Spleen (tissue), 11 donors: ENCODE measurements around the gene SHOC2. TPM values are rescaled to one million over a fixed set of nuclear protein-coding genes. Genes with fewer than 3 reads are reported as not detected.

Experiments
- DNase-seq: peaks from one replicate; pipeline ENCODE4 v3.0.0-alpha.2; 2020
- H3K27ac ChIP-seq, 8 donors: fragments of 200-600 bp; sonication (generic) in 7 of 8; 1 replicate in 4 of 8; 2 replicates in 4 of 8; pipeline versions ENCODE4 v1.5.0 to v1.8.0; 2016 to 2021; ENCODE audit warnings: inconsistent platforms in 4 of 8, mild to moderate bottlenecking in 4 of 8, moderate library complexity in 1 of 8
- H3K27me3 ChIP-seq, 7 donors: fragments of 200-600 bp; sonication (generic) in 6 of 7; replicated peaks in 1 of 7; 1 replicate in 4 of 7; 2 replicates in 3 of 7; pipeline versions ENCODE4 v1.5.0 to v1.8.0; 2016 to 2021; ENCODE audit warnings: inconsistent platforms in 3 of 7, mild to moderate bottlenecking in 1 of 7
- H3K36me3 ChIP-seq, 6 donors: fragments of 200-600 bp; sonication (generic) in 5 of 6; 1 replicate in 4 of 6; 2 replicates in 2 of 6; pipeline versions ENCODE4 v1.5.0 to v1.8.0; 2016 to 2021; ENCODE audit warnings: inconsistent platforms in 2 of 6
- H3K4me1 ChIP-seq, 6 donors: fragments of 200-600 bp; sonication (generic) in 5 of 6; 1 replicate in 3 of 6; 2 replicates in 3 of 6; pipeline versions ENCODE4 v1.5.0 to v1.8.0; 2016 to 2021; ENCODE audit warnings: inconsistent platforms in 3 of 6
- H3K4me3 ChIP-seq, 8 donors: fragments of 200-600 bp; sonication (generic) in 7 of 8; 1 replicate in 4 of 8; 2 replicates in 4 of 8; pipeline versions ENCODE4 v1.5.0 to v1.8.0; 2016 to 2021; ENCODE audit warnings: inconsistent platforms in 4 of 8, mild to moderate bottlenecking in 4 of 8, moderate library complexity in 2 of 8
- H3K9me3 ChIP-seq, 8 donors: fragments of 200-600 bp; sonication (generic) in 7 of 8; 1 replicate in 4 of 8; 2 replicates in 4 of 8; pipeline versions ENCODE4 v1.5.0 to v1.8.0; 2016 to 2021; ENCODE audit warnings: inconsistent platforms in 4 of 8
- CTCF ChIP-seq, 11 experiments: fragments of 200-600 bp in 7 of 11; fragments of 450-650 bp in 4 of 11; sonication (generic) in 4 of 11; IDR thresholded peaks in 8 of 11; conservative IDR thresholded peaks in 3 of 11; 1 replicate in 7 of 11; 2 replicates in 4 of 11; pipeline versions ENCODE4 v1.4.0 to v1.8.0; 2016 to 2021; ENCODE audit warnings: antibody characterized with exemption in 11 of 11, inconsistent platforms in 4 of 11, mild to moderate bottlenecking in 1 of 11
- POLR2A ChIP-seq, 3 donors: fragments of 450-650 bp; IDR thresholded peaks; one replicate each; pipeline ENCODE4 v1.5.1; 2017; ENCODE audit warnings: antibody characterized with exemption in 3 of 3, mild to moderate bottlenecking in 1 of 3
- POLR2AphosphoS5 ChIP-seq, 3 donors: sonication (generic); formaldehyde crosslinking; IDR thresholded peaks; one replicate each; pipeline ENCODE4 v1.5.1; 2017; ENCODE audit warnings: antibody characterized with exemption in 3 of 3
- WGBS, 5 donors: extraction: QIAGEN DNeasy Blood & Tissue Kit in 3 of 5; methylation state at CpG; one replicate each; pipeline versions ENCODE4 v1.1.5 to v1.1.7; 2013 to 2018; 5-methylcytosine and 5-hydroxymethylcytosine counted together
- intact Hi-C: fragments of 100-400 bp; cut with DNase I; formaldehyde crosslinking; loops from one replicate; pipeline ENCODE4 v1.15.0; 2023; ENCODE audit warnings: low total_unique reads
- polyA plus RNA-seq, 3 donors: library from polyadenylated mRNA; stranded (reverse); fragments of 200-250 nt; gene quantifications; one replicate each; pipeline ENCODE4 v1.2.1, GENCODE V29; 2013
- total RNA-seq, 7 donors: library from RNA; depleted of rRNA in 3 of 7; stranded (reverse); fragments of >200 nt in 3 of 7; fragmentation: NEBNext Ultra II Directional in 4 of 7; extraction: Animal tissue kit (Norgen Biotek cat#: 25700) in 4 of 7; gene quantifications; one replicate each; pipeline versions ENCODE4 v1.1.0 to v1.2.1, GENCODE V29; 2016 to 2021
- donor health status: healthy with polysubstance abuse.
- donor health status: DM: no; HTN: no; CAD: no; lungs with moderate emphysema.
- donor health status: DM: no; HTN: no; CAD: no.
- donor health status: Bipolar disorder and iron deficiency.
- donor health status: healthy.
- donor health status: DM: no; HTN: no; CAD: no.
- donor health status: DM: yes; HTN: yes; CAD: no.

Gene SHOC2
- total and polyA plus RNA-seq, 10 donors: 17.6 to 80.4 (median 64.6) TPM

DNA sequence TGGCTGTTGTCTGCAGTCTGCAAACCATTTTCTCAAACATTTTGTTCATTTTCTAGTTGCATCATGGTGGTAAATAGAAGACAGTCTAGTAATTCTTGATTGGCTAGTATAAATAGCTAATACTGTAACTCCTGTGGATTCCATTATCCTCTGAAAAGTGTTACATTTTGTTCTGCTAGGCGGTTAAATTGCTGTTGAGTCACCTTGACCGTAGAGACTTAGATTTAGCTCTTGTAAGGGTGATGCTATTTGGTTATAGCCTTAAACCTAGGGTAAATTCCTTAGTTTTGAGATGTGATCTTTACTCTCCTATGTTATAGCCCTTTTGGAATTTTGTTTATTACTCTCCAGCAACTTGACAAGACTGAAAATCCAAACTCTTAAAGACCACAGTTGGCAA is 58.8 kb downstream of the SHOC2 start:
- Histone ChIP-seq H3K4me1 (peaks cover 0 to 70% (median 2%) of the 10 kb centered on the region in 6 donors), H3K9me3 (no peaks in the 10 kb centered on the region), H3K27me3 (no peaks in the 10 kb centered on the region), H3K4me3 (no peak overlapping the region), H3K36me3 (no peaks in the 10 kb centered on the region), H3K27ac (no peak overlapping the region)
- intact Hi-C loops: no loop called here
- 85 to 100% (median 99%) methylated on average over 2 of the region's 2 CpGs for WGBS, 5 donors
- DNase-seq: no peak
- TF ChIP-seq CTCF (IDR thresholded peaks at IDR 0.05 in 8 of 11, conservative IDR thresholded peaks at IDR 0.05 in 3 of 11): no peak
- TF ChIP-seq POLR2A (IDR thresholded peaks at IDR 0.05): no peak
- no peak for TF ChIP-seq POLR2AphosphoS5 (IDR thresholded peaks at IDR 0.05)

GRCh38 chr10:110979611-110980010 is 60.2 kb downstream of the SHOC2 start:
- no peak for DNase-seq
- Histone ChIP-seq H3K4me3 (no peak overlapping the region), H3K9me3 (no peaks in the 10 kb centered on the region), H3K27ac (no peak overlapping the region), H3K27me3 (no peaks in the 10 kb centered on the region), H3K4me1 (peaks cover 0 to 61% (median 3%) of the 10 kb centered on the region in 6 donors), H3K36me3 (no peaks in the 10 kb centered on the region)
- no peak for TF ChIP-seq POLR2A (IDR thresholded peaks at IDR 0.05)
- TF ChIP-seq POLR2AphosphoS5 (IDR thresholded peaks at IDR 0.05): no peak
- no peak for TF ChIP-seq CTCF (IDR thresholded peaks at IDR 0.05 in 8 of 11, conservative IDR thresholded peaks at IDR 0.05 in 3 of 11)
- intact Hi-C loops: no loop called here
- 92 to 99% (median 98%) methylated on average over 2 of the region's 2 CpGs for WGBS, 5 donors

- peak overlapping the region in 1 of 8 donors; percentile 0 for H3K27ac ChIP-seq
- DNase-seq: no peak
- H3K27me3 ChIP-seq: no peaks in the 10 kb centered on the region
Observed at GRCh38 chr10:110980807-110981206, 61.4 kb downstream of the SHOC2 start.

GRCh38 chr10:110983466-110983865 is 64.1 kb downstream of the SHOC2 start:
- TF ChIP-seq POLR2A (IDR thresholded peaks at IDR 0.05): no peak
- no peak for DNase-seq
- 72 to 91% (median 83%) methylated on average over 3 of the region's 3 CpGs for WGBS, 5 donors

More at GRCh38 chr10:110980807-110981206, 61.4 kb downstream of the SHOC2 start:
- no peak overlapping the region for H3K4me3 ChIP-seq
- H3K36me3 ChIP-seq: peaks cover 0 to 4% (median 0%) of the 10 kb centered on the region in 6 donors
- peaks cover 0 to 70% (median 5%) of the 10 kb centered on the region in 6 donors for H3K4me1 ChIP-seq
- no peaks in the 10 kb centered on the region for H3K9me3 ChIP-seq
- TF ChIP-seq CTCF (IDR thresholded peaks at IDR 0.05 in 8 of 11, conservative IDR thresholded peaks at IDR 0.05 in 3 of 11) (no peak), POLR2AphosphoS5 (IDR thresholded peaks at IDR 0.05) (no peak), POLR2A (IDR thresholded peaks at IDR 0.05) (no peak)
- intact Hi-C loops: no loop called here

More at GRCh38 chr10:110983466-110983865, 64.1 kb downstream of the SHOC2 start:
- peaks cover 0 to 21% (median 4%) of the 10 kb centered on the region in 6 donors for H3K36me3 ChIP-seq
- peaks cover 0 to 51% (median 6%) of the 10 kb centered on the region in 6 donors for H3K4me1 ChIP-seq
- H3K4me3 ChIP-seq: no peak overlapping the region
- no peaks in the 10 kb centered on the region for H3K27me3 ChIP-seq
- intact Hi-C loops: no loop called here
- no peaks in the 10 kb centered on the region for H3K9me3 ChIP-seq
- H3K27ac ChIP-seq: no peak overlapping the region
